ENCODE data around the gene GP1BB.

- no peak for TF ChIP-seq POLR2A (IDR thresholded peaks at IDR 0.05; ENCODE audit: low read length)
- no peak for TF ChIP-seq GATA1 (IDR thresholded peaks at IDR 0.05; ENCODE audit: low read depth, low read length)
These were observed 41.5 kb downstream of the GP1BB start for GRCh38 chr22:19764636-19765476.
